Colon (tissue), 2 donors: ENCODE data around the gene TRAPPC3.

Source experiments
- FAIRE-seq: peaks from 2 replicates; lab custom pipeline; 2012; peaks lifted over from hg19 to GRCh38; lab: Jason Lieb, UNC
- donor health status: control.
- donor health status: control.

TRAPPC3 gene

GRCh38 chr1:36151134-36151844, 2.0 kb upstream of the TRAPPC3 start:
- no peak for FAIRE-seq

- FAIRE-seq: no peak
These were observed 1.2 kb upstream of the TRAPPC3 start for GRCh38 chr1:36150296-36151133.

- no peak for FAIRE-seq
These were observed 648 bp upstream of the TRAPPC3 start for GRCh38 chr1:36149973-36150295.

DNA sequence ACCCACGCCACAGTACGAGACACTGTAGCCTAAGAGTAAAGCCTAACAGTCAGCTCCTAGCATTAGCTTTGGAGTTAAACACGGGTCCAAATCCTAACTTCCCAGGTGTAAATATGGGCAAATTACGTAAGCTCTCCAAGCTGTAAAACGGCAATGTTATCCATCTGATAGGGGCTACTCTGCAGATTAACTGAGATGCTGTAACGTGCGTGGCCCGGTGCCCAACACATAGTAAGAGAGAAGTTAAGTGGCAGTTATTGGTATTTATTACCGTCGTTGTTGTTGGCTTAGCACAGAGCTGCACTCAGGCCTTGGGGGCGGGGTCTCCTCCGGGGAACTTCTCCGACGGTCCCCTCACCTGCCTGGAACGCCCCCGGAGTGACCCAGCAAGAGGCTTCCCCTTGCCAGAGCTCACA, 457 bp downstream of the TRAPPC3 start:
- no peak for FAIRE-seq

GRCh38 chr1:36144413-36144812, 4.9 kb downstream of the TRAPPC3 start:
- FAIRE-seq: no peak

GRCh38 chr1:36143424-36143823, 5.9 kb downstream of the TRAPPC3 start:
- no peak for FAIRE-seq

GRCh38 chr1:36142121-36142520, 7.2 kb downstream of the TRAPPC3 start:
- no peak for FAIRE-seq

DNA sequence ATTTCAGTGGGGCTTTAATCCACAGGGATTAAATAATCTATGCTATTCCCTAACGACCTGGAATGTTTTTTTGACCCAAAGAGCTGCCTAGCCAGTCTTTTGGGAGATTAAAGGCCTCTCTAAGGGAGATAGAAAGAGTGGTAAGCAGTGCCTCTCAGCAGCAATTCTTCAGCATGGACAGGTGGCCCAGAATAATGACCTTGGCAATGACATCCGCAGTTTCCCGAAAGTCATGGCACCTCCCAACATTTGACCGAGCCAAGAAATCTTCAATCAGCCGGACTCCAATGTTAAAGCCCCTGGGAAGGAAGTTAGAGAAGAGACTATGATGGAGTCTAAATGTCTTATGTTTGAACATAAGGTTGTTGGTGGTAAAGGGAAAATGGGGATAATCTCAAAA, 9.8 kb downstream of the TRAPPC3 start:
- FAIRE-seq: no peak

DNA sequence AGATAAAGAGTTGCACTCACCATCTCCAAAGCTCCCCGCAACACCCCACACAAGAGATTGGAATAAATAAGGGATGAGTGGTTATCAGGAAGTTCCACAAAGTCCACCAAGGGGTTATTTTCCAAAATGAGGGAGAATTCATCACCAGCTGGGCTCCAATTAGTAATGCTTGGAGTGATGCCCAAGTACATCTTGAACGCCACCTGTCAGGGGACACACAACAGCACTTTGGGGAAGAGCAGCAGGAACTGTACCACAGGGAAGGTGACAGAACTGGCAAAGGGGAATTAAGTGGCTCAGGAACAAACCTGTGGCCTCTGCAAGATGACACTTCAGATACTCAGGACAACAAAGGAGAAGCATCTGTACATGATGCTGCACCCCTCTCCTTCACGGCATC, 11.5 kb downstream of the TRAPPC3 start:
- no peak for FAIRE-seq

- FAIRE-seq: no peak
These were observed 12.1 kb downstream of the TRAPPC3 start for GRCh38 chr1:36137226-36137625.

DNA sequence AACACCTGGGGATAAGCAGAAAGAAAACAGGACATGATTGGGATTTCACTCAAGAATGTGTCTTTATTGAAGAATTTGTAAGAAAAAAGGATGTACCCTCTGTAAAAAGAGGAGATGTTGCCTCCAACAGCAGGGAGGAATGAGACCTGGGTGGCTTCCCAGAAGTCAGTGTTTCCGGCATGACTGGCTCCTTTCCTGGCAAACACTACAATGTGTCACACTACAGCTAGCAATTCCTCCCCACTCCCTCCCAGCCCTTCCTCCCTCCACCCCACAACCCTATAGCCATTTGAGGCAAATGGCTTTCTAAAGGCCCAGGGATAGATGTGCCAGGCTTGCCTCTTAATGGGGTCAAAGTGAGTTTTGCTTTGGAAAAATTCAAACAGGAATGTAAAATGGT, 12.8 kb downstream of the TRAPPC3 start:
- no peak for FAIRE-seq

DNA sequence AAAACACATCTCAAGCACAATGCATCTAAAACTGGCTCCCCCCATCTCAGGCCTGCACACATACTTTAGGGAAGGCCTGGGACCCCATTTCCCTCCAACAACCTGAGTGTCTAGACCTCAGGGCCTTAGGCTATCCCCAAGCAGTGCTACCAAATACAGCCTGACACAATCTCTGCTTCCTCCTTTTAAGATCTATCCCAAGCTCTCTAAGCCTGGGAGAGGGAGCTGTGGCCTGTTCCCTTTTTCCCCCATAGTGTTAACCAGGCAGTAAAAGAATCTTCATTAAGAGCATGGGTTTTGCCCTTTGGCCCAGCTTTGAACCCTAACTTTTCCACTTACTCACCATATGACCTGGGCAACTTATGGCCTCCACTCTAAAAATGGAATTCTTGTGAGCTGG, 13.5 kb downstream of the TRAPPC3 start:
- FAIRE-seq: no peak

- FAIRE-seq: no peak
These were observed 14.0 kb downstream of the TRAPPC3 start for GRCh38 chr1:36135330-36135667.

DNA sequence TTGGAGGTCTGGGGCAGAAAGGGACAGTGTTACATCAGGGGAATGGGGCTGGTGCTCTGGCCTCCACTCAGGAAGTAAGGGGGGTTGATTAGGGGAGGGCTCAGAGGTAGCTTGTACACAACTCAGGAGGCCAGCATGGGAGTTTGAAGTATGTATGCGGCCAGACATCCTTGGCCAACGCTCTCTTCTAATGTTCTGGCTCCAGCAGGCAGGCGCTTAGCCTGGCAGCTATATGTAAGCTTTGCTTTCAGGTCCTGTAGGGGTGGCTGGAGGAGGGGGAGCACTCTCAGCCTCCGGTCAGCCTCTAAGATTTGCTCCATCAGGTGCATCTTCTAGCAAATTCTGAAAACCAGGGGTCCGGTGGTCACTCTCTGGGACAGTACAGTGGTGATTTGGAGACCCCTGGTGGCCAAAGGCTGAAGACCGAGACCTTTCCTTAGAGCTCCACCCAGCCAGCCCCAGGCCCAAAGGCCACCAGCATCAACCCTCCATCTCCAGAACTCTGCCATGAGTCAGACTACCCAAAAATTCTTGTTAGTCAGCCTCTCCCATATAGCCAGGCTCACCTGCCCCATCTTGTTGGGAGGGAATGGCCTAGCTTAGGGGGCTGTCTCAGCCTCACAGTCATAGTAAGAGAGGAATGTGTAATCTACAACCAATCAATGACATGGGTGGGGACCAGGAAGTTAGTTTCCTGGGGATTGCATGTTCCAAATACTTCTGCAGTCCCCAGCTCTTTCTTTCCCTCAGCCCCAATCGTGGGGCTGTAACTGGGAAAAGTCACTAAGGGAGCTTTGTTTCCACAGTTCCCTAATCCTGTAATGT, 14.6 kb downstream of the TRAPPC3 start:
- no peak for FAIRE-seq

GRCh38 chr1:36134031-36134430, 15.3 kb downstream of the TRAPPC3 start:
- FAIRE-seq: no peak

DNA sequence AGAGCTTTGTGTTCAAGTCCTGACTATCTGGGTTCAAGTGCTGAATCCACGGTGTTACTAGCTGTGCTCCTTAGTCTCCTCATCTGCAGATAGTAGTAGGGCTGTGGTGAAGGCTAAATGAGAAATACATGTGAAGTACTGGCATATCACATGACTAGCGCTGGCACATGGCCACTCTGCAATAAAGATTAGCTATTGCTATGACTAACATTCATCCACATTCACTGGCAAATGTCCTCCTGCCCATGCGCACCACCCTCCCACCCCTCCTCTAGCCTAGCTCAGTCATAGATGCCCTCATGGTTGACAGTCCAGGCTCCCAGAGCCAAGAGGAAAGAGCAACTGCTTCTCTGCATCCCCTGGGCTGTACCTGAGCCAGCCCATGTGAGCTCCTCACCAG, 15.8 kb downstream of the TRAPPC3 start:
- no peak for FAIRE-seq

DNA sequence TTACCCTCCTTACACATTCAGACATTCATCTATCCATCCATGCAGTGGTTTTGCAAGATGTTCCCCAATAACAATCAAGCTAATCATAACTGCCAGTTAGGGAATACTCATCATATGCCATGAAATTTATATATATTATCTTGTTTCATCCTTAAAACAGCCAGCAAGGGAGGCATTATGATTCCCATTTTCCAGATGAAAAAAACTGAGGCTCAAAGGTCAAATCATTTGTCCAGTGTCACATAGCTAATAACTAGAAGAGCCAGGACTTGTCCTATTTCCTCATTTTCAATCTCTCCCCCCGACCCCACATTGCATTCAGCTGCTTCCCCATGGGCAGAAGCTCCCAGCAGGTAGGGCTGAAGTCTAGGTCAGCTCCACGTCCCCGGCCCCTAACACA, 17.3 kb downstream of the TRAPPC3 start:
- no peak for FAIRE-seq

DNA sequence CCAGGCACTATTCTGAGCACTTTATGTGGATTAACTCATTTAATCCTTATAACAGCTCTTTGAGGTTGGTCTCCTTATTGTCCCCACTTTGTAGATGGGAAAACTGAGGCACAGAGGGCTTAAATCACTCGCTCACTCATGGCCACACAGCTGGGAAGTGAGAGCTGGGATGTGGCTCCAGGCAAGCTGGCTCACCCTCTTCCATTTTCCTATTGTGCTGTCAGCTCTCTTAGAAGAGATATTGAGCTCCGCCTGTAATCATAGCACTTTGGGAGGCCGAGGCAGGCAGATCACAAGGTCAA, 20.4 kb downstream of the TRAPPC3 start:
- no peak for FAIRE-seq

DNA sequence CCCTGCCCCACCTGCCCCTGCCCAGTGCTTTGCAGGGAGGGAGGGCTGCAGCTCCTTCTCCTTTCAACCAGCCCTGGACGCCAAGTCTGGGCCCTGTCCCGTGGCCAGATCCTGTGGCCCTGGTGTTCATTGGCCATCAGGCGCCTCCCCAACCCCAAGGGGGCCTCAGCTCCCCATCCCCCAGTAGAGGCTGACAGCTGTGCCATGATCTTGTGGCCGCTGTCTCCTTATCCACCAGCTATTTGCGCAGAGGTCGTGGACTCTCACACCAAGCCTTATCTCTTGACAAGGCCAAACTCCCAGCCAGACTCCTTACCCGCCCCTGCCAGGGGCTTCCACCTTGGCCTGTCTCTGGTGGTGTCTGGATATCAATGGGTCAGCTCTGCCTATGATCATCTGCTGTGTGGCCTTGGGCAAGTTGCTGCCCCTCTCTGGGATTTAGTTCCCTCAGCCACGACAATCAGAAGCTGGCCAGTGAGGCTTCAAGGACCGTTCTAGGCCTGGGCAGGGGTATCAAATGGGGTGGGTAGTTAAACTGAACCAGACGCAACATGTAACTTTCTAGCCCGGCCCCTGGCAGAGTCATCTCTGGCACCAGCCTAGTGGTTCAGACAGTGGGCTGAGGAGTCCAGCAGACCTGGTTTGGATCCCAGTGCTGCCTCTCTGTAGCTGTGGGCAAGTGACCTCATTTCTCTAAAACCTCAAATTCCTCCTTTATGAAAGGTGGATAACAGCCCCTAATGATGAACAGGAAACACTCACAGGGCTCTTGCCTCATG, 21.0 kb downstream of the TRAPPC3 start:
- FAIRE-seq: no peak

GRCh38 chr1:36126797-36127500, 22.3 kb downstream of the TRAPPC3 start:
- FAIRE-seq: no peak

DNA sequence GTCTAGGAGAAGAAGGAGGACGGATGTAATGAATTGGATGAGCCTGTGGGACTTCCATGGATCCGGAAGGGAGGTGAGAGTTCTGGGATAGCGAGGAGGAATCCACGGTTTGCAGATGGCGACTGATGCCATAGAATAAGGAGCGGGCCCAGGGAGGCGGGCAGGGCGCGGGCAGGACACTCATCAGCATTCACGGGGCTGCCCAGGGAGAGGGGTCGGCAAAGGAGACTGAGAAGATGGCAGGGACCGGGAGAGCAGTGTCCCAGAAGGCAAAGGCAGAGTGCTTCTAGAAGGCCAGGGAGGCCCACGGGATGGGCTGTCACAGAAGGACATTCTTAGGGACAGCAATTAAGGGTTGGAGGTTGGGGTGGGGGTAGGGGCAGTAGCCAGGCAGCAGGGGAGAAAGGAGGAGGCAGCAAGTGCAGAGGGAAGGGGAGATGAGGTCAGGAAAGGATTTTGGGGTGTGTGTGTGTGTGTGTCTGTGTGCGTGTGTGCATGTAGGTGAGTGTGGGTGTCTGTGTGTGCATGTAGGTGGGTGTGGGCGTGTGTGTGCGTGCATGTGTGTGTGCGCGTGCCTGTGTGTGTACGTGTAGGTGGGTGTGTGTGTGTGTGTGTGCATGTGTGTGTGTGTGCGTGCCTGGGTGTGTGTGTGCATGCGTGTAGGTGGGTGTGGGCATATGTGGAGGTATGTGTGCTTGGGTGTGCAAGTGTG, 23.1 kb downstream of the TRAPPC3 start:
- no peak for FAIRE-seq
